A673 (cell line): ENCODE data around the gene F8.
"Not testable (repeated sequence)": the region's sequence is repeated elsewhere in the genome, so short reads cannot be mapped to it uniquely, and the experiment has no call there.

Source experiments
- EZH2 ChIP-seq: fragments of 200-600 bp; sonication (generic); IDR thresholded peaks from 2 replicates; pipeline ENCODE4 v1.6.1; 2017; ENCODE audit warnings: borderline replicate concordance, low read depth, mild to moderate bottlenecking, mixed read lengths, antibody characterized with exemption, low read length; ENCODE audit not compliant: poor library complexity, severe bottlenecking
- TF ChIP-seq, protein P1 (sequence below): fragments of 300-800, 200-600 bp; sonication (generic); conservative IDR thresholded peaks from 2 replicates; pipeline ENCODE4 v1.5.1; 2017; ENCODE audit warnings: low read depth, mild to moderate bottlenecking, antibody characterized with exemption, low read length, moderate library complexity, mixed read lengths

DNA sequence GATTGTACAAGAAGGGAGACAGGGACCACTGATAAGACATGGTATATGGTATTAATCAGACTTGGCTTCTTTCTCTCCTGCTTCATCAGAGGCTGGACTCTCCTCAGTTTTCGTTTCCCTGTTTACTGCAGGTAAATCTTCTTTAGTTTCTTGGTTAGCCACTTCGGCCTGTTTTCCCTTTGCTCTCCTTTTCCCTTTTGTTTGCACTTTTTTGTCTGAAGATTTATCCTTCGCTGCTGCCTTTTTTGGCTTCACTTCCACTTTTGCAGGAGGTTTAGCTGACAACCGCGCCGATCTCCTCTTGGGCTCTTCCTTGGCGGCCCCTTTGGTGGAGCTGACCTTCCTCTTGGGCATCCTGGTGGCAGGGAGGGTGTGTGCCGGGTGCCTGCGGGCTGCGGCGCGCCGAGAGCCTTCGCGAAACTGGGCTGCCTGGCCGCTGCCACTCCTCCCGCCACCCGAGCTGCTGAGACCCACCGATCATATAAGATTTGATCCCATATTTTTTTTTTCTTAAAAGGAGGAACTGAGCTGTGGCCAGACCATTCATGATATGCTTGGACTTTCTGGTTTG, 205.4 kb downstream of the F8 start:
- TF ChIP-seq EZH2: not testable (repeated sequence)
- TF ChIP-seq, protein P1, sequence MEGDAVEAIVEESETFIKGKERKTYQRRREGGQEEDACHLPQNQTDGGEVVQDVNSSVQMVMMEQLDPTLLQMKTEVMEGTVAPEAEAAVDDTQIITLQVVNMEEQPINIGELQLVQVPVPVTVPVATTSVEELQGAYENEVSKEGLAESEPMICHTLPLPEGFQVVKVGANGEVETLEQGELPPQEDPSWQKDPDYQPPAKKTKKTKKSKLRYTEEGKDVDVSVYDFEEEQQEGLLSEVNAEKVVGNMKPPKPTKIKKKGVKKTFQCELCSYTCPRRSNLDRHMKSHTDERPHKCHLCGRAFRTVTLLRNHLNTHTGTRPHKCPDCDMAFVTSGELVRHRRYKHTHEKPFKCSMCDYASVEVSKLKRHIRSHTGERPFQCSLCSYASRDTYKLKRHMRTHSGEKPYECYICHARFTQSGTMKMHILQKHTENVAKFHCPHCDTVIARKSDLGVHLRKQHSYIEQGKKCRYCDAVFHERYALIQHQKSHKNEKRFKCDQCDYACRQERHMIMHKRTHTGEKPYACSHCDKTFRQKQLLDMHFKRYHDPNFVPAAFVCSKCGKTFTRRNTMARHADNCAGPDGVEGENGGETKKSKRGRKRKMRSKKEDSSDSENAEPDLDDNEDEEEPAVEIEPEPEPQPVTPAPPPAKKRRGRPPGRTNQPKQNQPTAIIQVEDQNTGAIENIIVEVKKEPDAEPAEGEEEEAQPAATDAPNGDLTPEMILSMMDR: not testable (repeated sequence)
